HG02763 (cell line): ENCODE data around the gene CXADR.
"Not testable (repeated sequence)": the region's sequence is repeated elsewhere in the genome, so short reads cannot be mapped to it uniquely, and the experiment has no call there.

Experiments
- ATAC-seq: cut with Tn5 transposase; IDR thresholded peaks from one replicate; pipeline ENCODE4 v1.9.1; 2021; ENCODE audit warnings: mild to moderate bottlenecking, moderate library complexity; ENCODE audit not compliant: unreplicated experiment

Gene CXADR

GRCh38 chr21:17512253-17513213, at the start of gene CXADR:
CXADR (plus strand) TSS chr21:17513043; CDS start chr21:17513130, 87 bp downstream.
- ATAC-seq, result peak; percentile 69

- ATAC-seq, result no peak
Measured at GRCh38 chr21:17466166-17466565, 46.7 kb upstream of the CXADR start.

GRCh38 chr21:17467392-17467791, 45.5 kb upstream of the CXADR start:
- ATAC-seq, result no peak

- no peak for ATAC-seq
Measured at GRCh38 chr21:17467829-17468228, 45.0 kb upstream of the CXADR start.

- ATAC-seq, result no peak
Measured at GRCh38 chr21:17468698-17469097, 44.1 kb upstream of the CXADR start.

GRCh38 chr21:17469727-17470126, 43.1 kb upstream of the CXADR start:
- ATAC-seq, result no peak

- no peak for ATAC-seq
Measured at GRCh38 chr21:17472182-17472581, 40.7 kb upstream of the CXADR start.

- ATAC-seq, result no peak
Measured at GRCh38 chr21:17472592-17473271, 40.1 kb upstream of the CXADR start.

- ATAC-seq, result no peak
Measured at GRCh38 chr21:17476006-17476405, 36.8 kb upstream of the CXADR start.

GRCh38 chr21:17478156-17478555, 34.7 kb upstream of the CXADR start:
- not testable (repeated sequence) for ATAC-seq

- ATAC-seq, result no peak
Measured at GRCh38 chr21:17479606-17480005, 33.2 kb upstream of the CXADR start.

- no peak for ATAC-seq
Measured at GRCh38 chr21:17482928-17483327, 29.9 kb upstream of the CXADR start.

GRCh38 chr21:17488620-17489019, 24.2 kb upstream of the CXADR start:
- ATAC-seq, result no peak

- not testable (repeated sequence) for ATAC-seq
Measured at GRCh38 chr21:17489565-17489964, 23.3 kb upstream of the CXADR start.

GRCh38 chr21:17491716-17492414, 21.0 kb upstream of the CXADR start:
- no peak for ATAC-seq

- ATAC-seq, result no peak
Measured at GRCh38 chr21:17492415-17493168, 20.3 kb upstream of the CXADR start.

GRCh38 chr21:17494051-17494450, 18.8 kb upstream of the CXADR start:
- ATAC-seq, result no peak

GRCh38 chr21:17495680-17496079, 17.2 kb upstream of the CXADR start:
- no peak for ATAC-seq

- ATAC-seq, result no peak
Measured at GRCh38 chr21:17497316-17497715, 15.5 kb upstream of the CXADR start.

- no peak for ATAC-seq
Measured at GRCh38 chr21:17498586-17498985, 14.3 kb upstream of the CXADR start.
